Stimulated activated CD4-positive, alpha-beta T cell treated with anti-CD3 and anti-CD28 coated beads, TNF-alpha, amount 100 ng/mL, for 1 hour (primary cell): ENCODE measurements around the gene GALNT13.

Source experiments
- DNase-seq, 3 donors: peaks; one replicate each; pipeline ENCODE4 v3.0.0-alpha.2; 2020; ENCODE audit warnings: low read depth in 3 of 3, low spot score in 1 of 3

The GALNT13 gene

GRCh38 chr2:153940511-153940910 is 68.8 kb downstream of the GALNT13 start:
- no peak for DNase-seq

- DNase-seq = no peak
Measured at GRCh38 chr2:153944800-153945199, 73.1 kb downstream of the GALNT13 start.

GRCh38 chr2:153946036-153946435 is 74.3 kb downstream of the GALNT13 start:
- no peak for DNase-seq

- no peak for DNase-seq
Measured at GRCh38 chr2:153953761-153954160, 82.0 kb downstream of the GALNT13 start.

GRCh38 chr2:153963256-153963655 is 91.5 kb downstream of the GALNT13 start:
- DNase-seq = no peak

- DNase-seq = no peak
Measured at GRCh38 chr2:153967248-153967973, 95.7 kb downstream of the GALNT13 start.

GRCh38 chr2:153971250-153971649 is 99.5 kb downstream of the GALNT13 start:
- no peak for DNase-seq

GRCh38 chr2:153971855-153972254 is 100.1 kb downstream of the GALNT13 start:
- no peak for DNase-seq

GRCh38 chr2:153972412-153972811 is 100.7 kb downstream of the GALNT13 start:
- DNase-seq = no peak

GRCh38 chr2:153986488-153987229 is 114.9 kb downstream of the GALNT13 start:
- no peak for DNase-seq

GRCh38 chr2:153990771-153991170 is 119.0 kb downstream of the GALNT13 start:
- no peak for DNase-seq

- no peak for DNase-seq
Measured at GRCh38 chr2:154013514-154013913, 141.8 kb downstream of the GALNT13 start.

GRCh38 chr2:154015233-154015632 is 143.5 kb downstream of the GALNT13 start:
- DNase-seq = no peak

- no peak for DNase-seq
Measured at GRCh38 chr2:154029504-154029903, 157.8 kb downstream of the GALNT13 start.

GRCh38 chr2:154032220-154032619 is 160.5 kb downstream of the GALNT13 start:
- DNase-seq = no peak

- no peak for DNase-seq
Measured at GRCh38 chr2:154046493-154046892, 174.8 kb downstream of the GALNT13 start.

GRCh38 chr2:154048905-154049304 is 177.2 kb downstream of the GALNT13 start:
- no peak for DNase-seq

- DNase-seq = no peak
Measured at GRCh38 chr2:154049561-154049960, 177.8 kb downstream of the GALNT13 start.

- no peak for DNase-seq
Measured at GRCh38 chr2:154067124-154067523, 195.4 kb downstream of the GALNT13 start.

GRCh38 chr2:154078926-154079325 is 207.2 kb downstream of the GALNT13 start:
- no peak for DNase-seq

- no peak for DNase-seq
Measured at GRCh38 chr2:154092571-154092970, 220.8 kb downstream of the GALNT13 start.

- DNase-seq = no peak
Measured at GRCh38 chr2:154093856-154094255, 222.1 kb downstream of the GALNT13 start.
